ENCODE measurements around the gene SHMT2.

GRCh38 chr12:57188090-57188425 lies 41.5 kb upstream of the SHMT2 start:
- TF ChIP-seq GATA2 (IDR thresholded peaks at IDR 0.05; ENCODE audit: low read depth, low read length), result no peak
- TF ChIP-seq GATA3 (IDR thresholded peaks at IDR 0.05; ENCODE audit: low read depth, low read length), result no peak

All from SH-SY5Y (cell line).